GM19025 (cell line): ENCODE results near the gene KANSL3.
"Not testable (repeated sequence)": the region's sequence is repeated elsewhere in the genome, so short reads cannot be mapped to it uniquely, and the experiment has no call there.

Experiments used
- ATAC-seq: cut with Tn5 transposase; IDR thresholded peaks from one replicate; pipeline ENCODE4 v1.9.1; 2021; ENCODE audit warnings: mild to moderate bottlenecking, low read depth, moderate library complexity; ENCODE audit not compliant: unreplicated experiment

Gene KANSL3

GRCh38 chr2:96656540-96656939, 18.4 kb upstream of the KANSL3 start:
- no peak for ATAC-seq

GRCh38 chr2:96655526-96655925, 17.4 kb upstream of the KANSL3 start:
- no peak for ATAC-seq

- not testable (repeated sequence) for ATAC-seq
These were observed 16.7 kb upstream of the KANSL3 start for GRCh38 chr2:96654791-96655190.

- ATAC-seq = no peak
These were observed 13.7 kb upstream of the KANSL3 start for GRCh38 chr2:96651793-96652192.

- ATAC-seq = no peak
These were observed 11.2 kb upstream of the KANSL3 start for GRCh38 chr2:96649342-96649741.

GRCh38 chr2:96648306-96648930, 10.3 kb upstream of the KANSL3 start:
- ATAC-seq = no peak

GRCh38 chr2:96647681-96648080, 9.6 kb upstream of the KANSL3 start:
- no peak for ATAC-seq

GRCh38 chr2:96642564-96643360, 4.7 kb upstream of the KANSL3 start, which contains the start of gene FER1L5:
Gene FER1L5 (plus strand): TSS chr2:96642764. CDS start chr2:96642837, 73 bp downstream.
- no peak for ATAC-seq

GRCh38 chr2:96637385-96638143, 548 bp downstream of the KANSL3 start:
- ATAC-seq = peak; percentile 67

- ATAC-seq = no peak
These were observed 1.5 kb downstream of the KANSL3 start for GRCh38 chr2:96636551-96637171.

GRCh38 chr2:96633641-96634040, 4.5 kb downstream of the KANSL3 start:
- ATAC-seq = no peak

GRCh38 chr2:96631804-96632435, 6.2 kb downstream of the KANSL3 start:
- ATAC-seq = no peak

- no peak for ATAC-seq
These were observed 11.6 kb downstream of the KANSL3 start for GRCh38 chr2:96626553-96626942.

GRCh38 chr2:96625571-96626552, 12.2 kb downstream of the KANSL3 start:
- no peak for ATAC-seq

GRCh38 chr2:96623116-96623515, 15.0 kb downstream of the KANSL3 start:
- no peak for ATAC-seq

- no peak for ATAC-seq
These were observed 15.6 kb downstream of the KANSL3 start for GRCh38 chr2:96622544-96622943.

- ATAC-seq = no peak
These were observed 19.4 kb downstream of the KANSL3 start for GRCh38 chr2:96618596-96619283.

GRCh38 chr2:96617012-96617411, 21.1 kb downstream of the KANSL3 start:
- ATAC-seq = no peak

GRCh38 chr2:96616535-96616934, 21.6 kb downstream of the KANSL3 start:
- no peak for ATAC-seq
